HG03378 (cell line): ENCODE data around the gene LRRC36.
"Not testable (repeated sequence)": the region's sequence is repeated elsewhere in the genome, so short reads cannot be mapped to it uniquely, and the experiment has no call there.

Experiments used
- ATAC-seq: cut with Tn5 transposase; IDR thresholded peaks from one replicate; pipeline ENCODE4 v1.9.1; 2021; ENCODE audit warnings: mild to moderate bottlenecking, moderate library complexity; ENCODE audit not compliant: unreplicated experiment

Gene LRRC36

DNA sequence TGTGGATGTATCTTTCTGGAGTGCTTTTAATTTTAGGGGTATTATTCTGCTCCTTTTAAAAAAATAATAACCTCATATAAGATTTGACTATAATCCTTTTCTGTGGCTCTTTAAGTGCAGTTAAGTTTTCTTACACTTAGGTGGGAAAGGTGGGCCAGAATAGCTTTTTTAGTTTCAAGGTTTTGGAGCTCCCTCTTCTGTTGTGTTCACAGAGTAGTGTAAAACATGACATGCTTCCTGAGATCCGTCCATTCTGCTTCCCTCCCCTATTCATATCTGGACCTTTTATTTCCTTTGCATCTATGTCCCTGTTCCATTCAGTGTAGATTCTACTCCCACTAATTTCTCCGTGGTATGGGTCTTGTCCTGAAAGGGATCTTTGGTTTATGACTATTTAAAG lies 12.8 kb downstream of the LRRC36 start:
- no peak for ATAC-seq

DNA sequence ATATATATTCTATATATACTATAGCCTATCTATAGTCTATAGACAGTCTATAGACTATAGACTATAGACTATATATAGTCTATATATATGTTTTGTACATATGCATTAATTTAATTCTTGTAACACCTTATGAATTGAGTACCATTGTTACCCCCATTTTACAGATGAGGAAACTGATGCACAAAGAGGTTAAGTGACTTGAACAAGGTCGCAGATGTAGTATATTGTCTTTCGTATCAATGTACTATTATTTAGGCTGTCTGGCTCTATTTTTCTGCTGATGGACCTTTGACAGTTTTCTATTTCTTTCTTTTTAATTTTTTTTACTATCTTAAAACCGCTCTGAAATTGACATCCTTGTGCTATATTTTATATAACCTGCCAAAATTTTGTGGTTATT lies 14.6 kb downstream of the LRRC36 start:
- ATAC-seq = no peak

DNA sequence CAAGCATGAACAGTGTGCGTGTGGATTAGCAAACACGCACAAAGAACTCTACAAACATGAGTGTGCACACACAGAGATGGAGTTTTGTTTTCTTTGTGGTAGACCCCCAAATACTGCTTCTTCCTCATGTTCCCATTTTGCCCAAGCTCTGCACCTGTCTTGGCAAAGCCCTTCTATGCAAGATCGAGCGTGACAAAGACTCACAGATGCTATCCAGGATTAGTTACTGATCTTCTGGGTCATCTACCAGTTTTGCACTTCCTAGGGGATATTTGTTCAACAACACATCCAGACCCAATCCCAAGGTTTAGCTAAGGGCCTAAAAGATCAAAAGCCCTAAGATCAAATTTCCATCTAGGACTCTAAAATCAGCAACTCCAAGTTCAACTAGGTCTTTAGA lies 16.0 kb downstream of the LRRC36 start:
- ATAC-seq = no peak

DNA sequence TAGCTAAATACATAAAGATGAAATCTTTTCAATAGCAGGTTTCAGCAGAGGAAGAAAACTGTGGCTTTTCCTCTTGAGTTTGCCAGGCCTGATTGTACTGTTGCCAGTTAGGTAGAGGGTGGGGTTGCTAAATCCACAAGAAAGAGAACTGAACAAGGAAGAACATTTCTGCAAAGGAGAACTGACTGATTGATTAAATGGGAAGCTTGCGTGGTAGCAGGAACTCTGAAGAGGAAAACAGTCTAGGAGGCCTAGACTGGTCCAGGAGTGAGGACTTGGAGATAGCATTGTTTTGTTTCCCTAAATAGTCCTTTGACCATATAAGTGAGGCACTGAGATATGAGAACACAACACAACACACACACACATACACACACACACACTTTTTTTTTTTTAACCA lies 18.8 kb downstream of the LRRC36 start:
- no peak for ATAC-seq

DNA sequence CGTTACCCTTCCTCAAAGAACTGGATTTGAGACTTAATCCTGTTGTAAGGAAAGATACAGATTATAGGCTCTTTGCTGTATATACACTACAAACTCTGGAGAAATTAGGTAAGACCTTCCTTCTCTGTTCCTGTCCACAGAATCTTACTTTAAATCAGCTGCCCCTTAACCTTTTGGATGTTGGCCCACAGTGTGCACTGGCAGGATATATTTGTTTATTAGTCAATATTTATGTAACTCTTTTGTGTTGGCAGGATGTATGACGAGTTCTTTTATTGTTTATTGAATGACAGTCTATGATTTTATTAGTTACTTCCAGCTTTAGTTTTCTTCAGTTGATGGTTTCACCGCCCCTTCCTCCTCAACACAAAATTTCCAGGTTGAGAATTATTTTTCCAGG lies 19.7 kb downstream of the LRRC36 start:
- ATAC-seq = no peak

DNA sequence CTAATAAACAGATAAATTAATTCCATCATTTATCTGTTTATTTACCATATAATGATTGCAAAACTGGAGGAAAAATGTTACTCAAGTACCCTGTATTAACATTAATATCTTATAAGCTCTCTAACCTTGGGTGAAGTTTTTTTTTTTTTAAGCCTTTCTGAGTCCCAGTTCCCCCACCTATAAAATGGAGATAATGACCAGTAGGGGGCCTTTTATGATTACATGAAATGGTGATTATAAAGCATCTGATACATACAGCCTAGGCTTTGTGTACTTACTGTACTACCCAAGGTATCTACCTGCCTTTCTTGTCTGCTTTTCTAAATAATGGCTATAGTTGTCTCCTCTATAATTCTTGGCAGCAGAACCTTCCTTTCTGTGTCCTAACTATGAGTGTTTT lies 22.6 kb downstream of the LRRC36 start:
- no peak for ATAC-seq

DNA sequence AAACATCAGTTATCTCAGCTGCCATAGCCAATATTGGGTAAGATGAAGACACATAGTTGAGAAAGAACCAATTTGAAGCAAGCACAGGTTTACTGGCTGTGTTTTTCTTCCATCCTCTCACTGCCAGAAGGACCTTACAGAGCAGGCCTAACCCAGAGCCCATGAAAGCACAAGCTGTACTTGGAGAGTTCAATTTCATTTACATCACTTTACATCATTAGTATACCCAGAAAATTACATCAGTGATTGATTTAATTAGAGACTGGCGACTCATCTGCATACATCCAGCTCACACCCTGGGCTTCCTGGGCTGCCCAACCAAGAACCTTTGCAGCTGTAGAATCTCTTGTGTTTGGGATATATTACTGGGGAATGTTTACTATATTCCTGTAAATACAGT lies 23.7 kb downstream of the LRRC36 start:
- ATAC-seq = no peak

DNA sequence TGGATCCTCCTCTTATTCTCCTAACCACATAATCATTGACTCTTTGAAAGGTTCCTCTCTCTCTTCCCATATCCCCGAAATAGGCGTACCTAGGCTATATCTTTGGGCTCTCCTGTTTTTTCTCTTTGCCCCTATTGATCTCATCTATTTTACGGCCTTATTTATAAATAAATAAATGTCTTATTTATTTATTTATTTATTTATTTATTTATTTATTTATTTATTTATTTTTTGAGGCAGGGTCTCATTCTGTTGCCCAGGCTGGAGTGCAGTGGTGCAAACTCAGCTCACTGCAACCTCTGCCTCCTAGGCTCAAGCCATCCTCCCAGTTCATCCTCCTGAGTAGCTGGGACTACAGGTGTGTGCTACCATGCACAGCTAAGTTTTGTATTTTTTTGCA lies 25.8 kb downstream of the LRRC36 start:
- not testable (repeated sequence) for ATAC-seq

DNA sequence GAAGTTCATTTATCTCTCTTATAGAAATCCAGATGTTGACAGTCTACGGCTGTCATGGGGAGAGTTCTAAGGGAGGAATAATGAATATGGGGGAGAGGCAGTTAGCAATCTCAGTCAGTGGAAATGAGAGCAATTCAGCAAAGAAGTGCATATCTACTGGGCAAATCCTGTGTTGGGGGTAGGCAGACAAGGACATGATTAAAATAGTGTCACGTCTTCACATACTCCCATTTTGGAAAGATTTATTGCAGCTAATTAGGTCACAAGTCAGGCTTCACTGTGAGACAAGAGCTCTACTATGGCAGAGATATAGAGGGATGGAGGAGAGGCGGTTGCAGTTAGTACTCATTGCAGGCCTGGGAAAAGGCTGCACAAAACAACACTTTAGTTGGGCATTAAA lies 29.8 kb downstream of the LRRC36 start:
- no peak for ATAC-seq

DNA sequence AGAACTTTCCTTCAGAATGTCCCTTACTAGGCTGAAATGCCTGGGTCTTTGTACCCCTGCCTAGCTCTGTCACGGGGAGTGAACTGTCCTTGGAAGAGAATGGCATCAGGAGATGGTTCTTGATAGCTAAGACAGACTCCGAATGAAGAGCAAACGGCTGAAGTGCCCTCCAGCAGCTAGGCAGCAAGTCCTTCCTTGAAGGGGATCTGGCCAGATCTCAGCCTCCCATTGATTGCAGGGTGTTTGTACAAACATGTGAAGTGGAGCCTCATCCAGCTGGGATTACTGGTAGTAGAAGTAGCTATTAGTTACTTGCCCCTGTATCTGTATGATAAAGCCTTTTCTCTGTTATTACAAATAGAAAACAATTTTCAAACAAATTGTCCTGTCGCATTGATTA lies 30.9 kb downstream of the LRRC36 start:
- ATAC-seq = no peak

DNA sequence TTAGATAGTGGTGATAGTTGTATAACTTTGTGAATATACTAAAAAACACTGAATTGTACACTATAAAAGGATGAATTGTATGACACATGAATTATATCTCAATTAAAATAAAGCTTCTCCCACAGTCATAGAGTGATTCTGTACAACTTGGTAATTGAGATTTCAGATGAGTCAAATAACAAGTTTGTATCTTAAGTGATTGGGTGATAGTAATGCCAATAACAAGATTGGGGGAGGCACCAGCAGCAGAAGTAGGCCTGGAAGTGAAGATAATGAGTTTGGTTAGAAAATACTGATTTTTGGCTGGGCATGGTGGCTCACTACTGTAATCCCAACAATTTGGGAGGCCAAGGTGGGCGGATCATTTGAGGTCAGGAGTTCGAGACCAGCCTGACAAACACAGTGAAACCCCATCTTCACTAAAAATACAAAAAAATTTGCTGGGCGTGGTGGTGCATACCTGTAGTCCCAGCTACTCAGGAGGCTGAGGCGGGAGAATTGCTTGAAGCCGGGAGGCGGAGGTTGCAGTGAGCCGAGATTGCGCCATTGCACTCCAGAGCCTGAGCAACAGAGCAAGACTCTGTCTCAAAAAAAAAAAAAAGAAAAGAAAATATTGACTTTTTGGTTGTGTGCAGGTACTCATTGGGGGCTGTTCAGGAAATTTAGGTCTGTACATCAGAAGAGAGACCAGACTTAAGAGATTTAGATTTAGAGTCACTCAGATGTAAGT lies 33.1 kb downstream of the LRRC36 start:
- ATAC-seq = not testable (repeated sequence)

DNA sequence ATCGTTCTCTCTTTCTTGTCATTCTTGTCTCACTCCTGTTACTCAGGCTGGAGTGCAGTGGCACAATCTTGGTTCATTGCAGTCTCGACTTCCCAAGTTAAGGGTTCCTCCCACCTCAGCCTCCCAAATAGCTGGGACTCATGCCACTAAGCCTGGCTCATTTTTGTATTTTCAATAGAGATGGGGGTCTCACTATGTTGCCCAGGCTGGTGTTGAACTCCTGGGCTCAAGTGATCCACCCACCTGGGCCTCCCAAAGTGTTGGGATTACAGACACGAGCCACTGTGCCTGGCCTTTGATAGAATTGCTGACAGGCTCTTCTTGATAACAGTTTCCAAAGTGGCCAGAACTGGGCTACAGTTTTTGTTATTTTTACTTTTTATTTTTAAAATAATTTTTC lies 34.4 kb downstream of the LRRC36 start:
- no peak for ATAC-seq

DNA sequence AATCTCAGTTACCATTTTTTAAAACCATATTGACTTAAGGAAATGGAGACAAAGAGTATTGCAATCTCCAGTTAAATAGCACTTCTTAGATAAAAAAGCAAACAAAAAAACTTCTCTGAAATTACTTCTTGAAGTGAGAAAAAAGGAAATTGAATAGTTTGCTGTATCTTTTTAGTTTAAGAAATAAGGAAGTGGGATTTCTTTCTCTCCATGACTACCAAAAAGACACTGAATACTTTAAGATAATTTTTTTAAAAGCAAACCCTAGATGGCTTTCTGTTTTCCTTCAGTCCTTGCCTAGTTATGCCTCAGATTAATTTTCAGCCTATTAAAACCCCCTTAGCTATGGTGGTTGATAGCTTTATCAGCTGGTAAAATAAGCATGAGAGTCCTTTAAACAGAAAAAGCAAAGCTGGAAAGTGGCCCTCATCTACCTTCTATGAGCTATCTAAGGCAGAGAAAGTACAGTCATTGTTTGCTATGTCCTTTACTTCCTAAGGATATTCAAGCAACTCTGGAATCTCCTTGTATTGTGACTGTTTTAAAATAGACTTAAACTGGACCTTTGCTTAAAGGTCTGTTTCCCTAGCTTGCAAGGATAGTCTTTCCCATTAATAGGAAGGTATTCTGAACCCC lies 38.1 kb downstream of the LRRC36 start:
- no peak for ATAC-seq

DNA sequence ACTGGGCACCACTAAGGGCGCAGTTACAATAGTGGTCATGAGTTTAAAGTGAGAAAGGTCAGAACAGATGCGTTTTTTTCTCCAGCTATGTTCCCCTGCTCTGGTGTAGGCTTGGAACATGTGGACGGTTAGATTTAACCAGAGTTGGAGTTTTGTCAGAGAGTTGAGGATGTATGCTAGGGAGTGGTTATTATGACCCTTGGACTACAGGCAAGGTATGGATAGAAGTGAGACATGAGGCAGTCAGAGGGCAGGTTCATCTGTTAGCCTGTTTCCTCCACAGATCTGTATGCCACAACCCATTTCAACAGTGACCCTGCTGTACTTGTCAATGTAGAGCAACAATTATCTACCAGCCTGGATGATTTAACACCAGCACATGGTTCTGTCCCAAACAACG lies 44.0 kb downstream of the LRRC36 start:
- no peak for ATAC-seq

DNA sequence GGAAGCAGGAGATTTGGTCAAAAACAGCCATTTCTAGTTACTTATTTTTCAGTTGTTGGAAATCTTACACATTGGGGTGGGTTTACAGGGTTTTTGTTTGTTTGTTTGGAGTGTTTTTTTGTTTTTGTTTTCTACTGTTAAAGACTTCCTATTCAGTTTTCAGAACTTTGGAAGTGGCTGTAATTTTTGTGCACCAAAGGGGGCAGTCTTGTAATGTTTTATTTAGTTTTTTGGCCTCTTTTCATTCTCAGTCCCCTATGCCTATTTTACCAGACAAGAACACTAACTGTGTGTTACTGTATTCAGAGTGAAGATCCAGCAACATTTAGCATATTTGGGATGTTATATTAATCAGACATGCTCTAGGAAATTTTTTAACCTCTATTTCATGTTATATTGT lies 46.0 kb downstream of the LRRC36 start:
- no peak for ATAC-seq

DNA sequence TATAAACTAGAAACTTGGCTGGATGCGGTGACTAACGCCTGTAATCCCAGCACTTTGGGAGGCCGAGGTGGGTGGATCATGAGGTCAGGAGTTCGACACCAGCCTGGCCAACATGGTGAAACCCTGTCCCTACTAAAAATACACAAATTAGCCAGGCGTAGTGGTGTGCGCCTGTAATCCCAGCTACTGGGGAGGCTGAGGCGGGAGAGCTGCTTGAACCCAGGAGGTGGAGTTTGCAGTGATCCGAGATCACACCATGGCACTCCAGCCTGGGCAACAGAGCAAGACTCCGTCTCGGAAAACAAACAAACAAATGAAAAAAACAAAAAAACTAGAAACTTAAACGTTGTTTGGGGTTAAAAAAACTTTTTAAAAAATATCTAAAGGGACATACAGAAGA lies 49.4 kb downstream of the LRRC36 start:
- ATAC-seq = not testable (repeated sequence)

DNA sequence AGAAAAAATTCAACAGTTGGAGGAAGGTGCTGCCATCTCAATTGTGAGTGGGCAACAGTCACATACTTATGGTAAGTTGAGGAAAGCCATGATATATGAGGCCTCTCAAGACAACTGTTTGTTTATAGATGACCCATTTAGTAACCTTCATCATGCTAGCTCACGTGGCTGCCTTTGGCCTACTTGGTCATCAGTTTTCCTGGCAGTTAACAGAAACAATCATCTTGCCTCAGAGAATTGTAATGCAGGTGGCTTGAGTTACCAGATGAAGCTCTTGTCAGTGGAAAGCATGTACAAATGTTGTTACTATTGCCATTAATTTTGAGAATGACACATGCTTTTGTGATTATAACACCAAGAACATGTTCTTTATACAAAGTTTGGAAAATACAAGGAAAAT lies 52.0 kb downstream of the LRRC36 start:
- no peak for ATAC-seq

DNA sequence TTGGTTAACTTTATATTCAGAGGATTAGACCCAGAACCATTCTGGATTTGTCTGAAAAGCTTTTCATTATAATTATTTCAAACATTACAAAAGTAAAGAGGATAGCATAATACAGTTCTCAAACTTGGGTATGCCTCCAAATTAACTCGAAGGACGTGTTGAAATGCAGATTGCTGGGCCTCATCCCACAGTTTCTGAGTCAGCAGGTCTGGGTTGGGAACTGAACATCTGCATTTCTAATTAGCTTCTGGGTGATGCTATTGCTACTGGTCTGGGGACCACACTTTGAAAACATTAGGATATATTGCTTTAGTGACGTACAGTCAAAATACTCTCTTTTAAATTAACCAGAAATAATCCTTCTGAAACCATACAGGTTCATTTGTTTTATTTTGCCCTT lies 56.7 kb downstream of the LRRC36 start:
- no peak for ATAC-seq

DNA sequence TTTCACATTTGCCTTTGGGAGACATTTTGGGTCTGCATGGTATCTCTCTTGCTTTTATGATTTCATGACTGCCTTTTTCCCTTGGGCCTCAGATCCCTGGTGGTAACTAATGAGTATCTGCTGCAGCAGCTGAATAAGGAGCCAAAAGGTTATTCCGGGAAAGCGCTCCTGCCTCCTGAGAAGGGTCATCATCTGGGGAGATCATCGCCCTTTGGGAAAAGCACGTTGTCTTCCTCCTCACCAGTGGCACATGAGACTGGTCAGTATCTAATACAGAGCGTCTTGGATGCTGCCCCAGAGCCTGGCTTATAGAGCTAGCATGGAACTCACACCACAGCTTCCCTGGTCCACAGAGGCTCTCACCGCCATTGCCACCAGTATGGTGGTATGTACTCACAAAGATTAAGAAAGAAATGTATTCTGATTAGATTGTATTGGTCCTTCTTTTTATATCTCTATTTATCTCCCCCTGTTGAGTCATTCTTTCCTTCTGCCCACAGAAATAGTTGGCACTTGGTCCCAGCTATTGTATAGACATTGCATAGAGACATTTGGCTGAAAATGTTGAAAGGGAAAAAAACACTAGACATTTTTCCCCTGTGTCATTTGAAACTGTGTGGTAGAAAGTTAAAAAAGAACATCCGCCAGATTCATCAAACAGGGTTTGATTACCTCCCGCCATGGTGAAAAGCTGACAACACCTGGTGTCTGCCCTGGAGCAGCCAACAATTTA lies 58.3 kb downstream of the LRRC36 start:
- no peak for ATAC-seq

DNA sequence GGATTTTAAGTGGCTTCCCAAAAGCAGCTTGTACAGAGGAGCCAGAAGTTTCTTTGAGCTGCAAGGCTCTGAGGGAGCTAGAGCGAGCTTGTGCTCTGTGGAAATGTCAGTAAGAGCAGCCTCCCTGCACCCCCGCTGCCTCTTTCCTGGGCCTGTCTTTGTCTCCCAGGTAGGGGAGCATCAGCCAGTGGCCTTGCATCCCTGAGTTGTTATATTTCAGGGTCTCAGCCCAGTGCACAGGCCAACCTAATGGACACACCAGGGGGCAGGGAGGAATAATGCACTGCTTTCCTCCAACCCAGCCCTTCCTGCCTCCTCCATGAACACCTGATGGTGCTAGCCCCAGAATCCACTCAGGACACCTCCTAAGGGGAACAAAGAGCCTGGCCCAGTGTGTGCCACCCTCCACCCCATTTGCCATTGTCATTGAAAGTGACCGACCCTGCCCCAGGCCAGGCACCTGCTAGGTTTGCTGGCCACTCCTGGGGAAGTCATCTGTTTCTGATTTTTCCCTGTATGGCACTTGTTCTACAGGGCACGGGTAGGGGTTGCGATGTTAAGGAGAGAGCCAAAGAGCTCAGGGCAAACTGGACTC lies 60.3 kb downstream of the LRRC36 start:
- ATAC-seq = no peak

DNA sequence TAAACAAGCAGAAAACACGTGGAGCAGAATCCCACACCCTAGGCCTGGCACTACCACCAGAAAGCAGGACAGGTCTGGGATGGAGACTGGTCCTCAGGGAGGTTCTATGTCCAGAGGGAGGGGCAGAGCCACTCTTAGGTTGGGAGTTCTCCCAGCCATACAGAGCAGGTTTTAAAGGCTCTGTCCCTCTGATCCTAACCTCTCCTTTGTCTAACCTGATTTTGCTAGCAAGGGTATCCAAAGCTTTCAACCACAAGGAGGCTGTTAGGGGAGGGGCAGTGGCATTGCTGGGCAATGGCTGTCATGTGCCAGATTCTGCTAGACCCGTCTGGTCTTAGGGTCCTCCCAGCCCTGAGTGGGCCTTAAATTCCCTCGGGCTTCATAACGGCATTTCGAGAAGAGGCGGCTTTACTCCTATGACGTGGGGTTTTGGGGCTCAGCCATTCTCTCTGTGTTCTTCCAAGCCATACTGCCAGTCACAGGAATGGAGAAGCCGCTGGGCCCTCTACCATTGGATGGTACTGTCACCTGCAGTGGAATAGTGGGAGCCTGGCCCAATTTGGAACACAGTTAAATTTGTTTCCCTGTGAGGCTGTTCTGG lies 61.0 kb downstream of the LRRC36 start:
- no peak for ATAC-seq
